ENCODE measurements around the gene CLEC5A. TPM values are rescaled to one million over a fixed set of nuclear protein-coding genes. Genes with fewer than 3 reads are reported as not detected.

Gene CLEC5A
- total RNA-seq = not detected in 2 replicates

GRCh38 chr7:141946796-141947195, at the start of gene CLEC5A:
TSS of gene CLEC5A (minus strand) at chr7:141946974. CDS start at chr7:141946292, 682 bp downstream.

GRCh38 chr7:141973673-141974072, 26.9 kb upstream of the CLEC5A start, which contains the start of gene TAS2R38:
TSS of gene TAS2R38 (minus strand) at chr7:141973773. CDS start at chr7:141973689, 84 bp downstream.

GRCh38 chr7:141916099-141916498, 30.7 kb downstream of the CLEC5A start, which contains the start of gene OR9A4:
TSS of gene OR9A4 (plus strand) at chr7:141916399. CDS start at chr7:141918876, 2,477 bp downstream.

Other genes starting within 250 kb of the CLEC5A start
- 81.2 and 129 TPM in 2 replicates for gene DENND11, start 244.8 kb downstream of the CLEC5A start, total RNA-seq
- gene WEE2, start 238.6 kb downstream of the CLEC5A start, total RNA-seq = under 0.01 and 0.11 TPM in 2 replicates
- 99.7 and 156 TPM in 2 replicates for gene SSBP1, start 208.6 kb downstream of the CLEC5A start, total RNA-seq
- 0.33 and 0.77 TPM in 2 replicates for gene TAS2R3, start 182.9 kb downstream of the CLEC5A start, total RNA-seq
- gene TAS2R4, start 170.3 kb downstream of the CLEC5A start, total RNA-seq = 0.33 and 0.86 TPM in 2 replicates
- gene TAS2R5, start 156.8 kb downstream of the CLEC5A start, total RNA-seq = 0.11 and 0.52 TPM in 2 replicates
- not detected in 2 replicates for gene PRSS37, start 105.5 kb downstream of the CLEC5A start, total RNA-seq
- not detected in 2 replicates for gene OR9A4, start 30.6 kb downstream of the CLEC5A start, total RNA-seq
- not detected in 2 replicates for gene TAS2R38, start 26.8 kb upstream of the CLEC5A start, total RNA-seq
- gene MGAM, start 48.9 kb upstream of the CLEC5A start, total RNA-seq = under 0.01 TPM in 1 of 2 replicates, not detected in the other
- not detected in 2 replicates for gene MGAM2, start 164.7 kb upstream of the CLEC5A start, total RNA-seq

Data from dermis lymphatic vessel endothelial cell (primary cell).